Natural killer cell (primary cell): Measurements from ENCODE around the gene SH3PXD2A. TPM values are rescaled to one million over a fixed set of nuclear protein-coding genes. Genes with fewer than 3 reads are reported as not detected.
A peak's percentile ranks its signal among the peaks of the same experiment; 100 is the strongest.

Experiments
- ATAC-seq, 3 donors: fragments of 150-1000 bp in 2 of 3; fragments of 200-7000 bp in 1 of 3; cut with Tn5 transposase; 1 replicate in 1 of 3; 2 replicates in 2 of 3; pipeline ENCODE4 v1.10.0; 2021; ENCODE audit warnings: mild to moderate bottlenecking in 2 of 3, moderate library complexity in 2 of 3
- DNase-seq, 2 donors: peaks; one replicate each; pipeline versions ENCODE4 v3.0.0 to v3.0.0-alpha.2; 2013 to 2021; ENCODE audit warnings: mixed read lengths in 1 of 2
- H3K27ac ChIP-seq: one replicate; pipeline ENCODE4 v1.5.1; 2013; ENCODE audit warnings: mild to moderate bottlenecking, low read length
- H3K27me3 ChIP-seq: one replicate; pipeline ENCODE4 v1.6.1; 2013; ENCODE audit warnings: low read length; ENCODE audit not compliant: control insufficient read depth, insufficient read depth
- H3K36me3 ChIP-seq: one replicate; pipeline ENCODE4 v1.6.1; 2013; ENCODE audit warnings: low read length; ENCODE audit not compliant: control insufficient read depth, insufficient read depth
- H3K4me1 ChIP-seq: one replicate; pipeline ENCODE4 v1.6.1; 2013; ENCODE audit warnings: low read length; ENCODE audit not compliant: control insufficient read depth, insufficient read depth
- H3K4me3 ChIP-seq: one replicate; pipeline ENCODE4 v1.5.1; 2013; ENCODE audit warnings: low read length
- H3K9me3 ChIP-seq: one replicate; pipeline ENCODE4 v1.6.1; 2013; ENCODE audit warnings: low read length; ENCODE audit not compliant: control insufficient read depth, insufficient read depth
- H3K27ac Mint-ChIP-seq, 2 donors: one replicate each; pipeline ENCODE4 v1.8.0; 2022; ENCODE audit warnings: mild to moderate bottlenecking in 2 of 2, mixed read lengths in 2 of 2, moderate library complexity in 1 of 2
- H3K27me3 Mint-ChIP-seq, 2 donors: one replicate each; pipeline ENCODE4 v1.8.0; 2022; ENCODE audit warnings: low read depth in 2 of 2, mixed read lengths in 2 of 2
- H3K36me3 Mint-ChIP-seq: one replicate; pipeline ENCODE4 v1.8.0; 2022; ENCODE audit warnings: mixed read lengths
- H3K4me1 Mint-ChIP-seq, 2 donors: one replicate each; pipeline ENCODE4 v1.8.0; 2022; ENCODE audit warnings: mixed read lengths in 2 of 2
- H3K4me3 Mint-ChIP-seq: one replicate; pipeline ENCODE4 v1.8.0; 2022; ENCODE audit warnings: mild to moderate bottlenecking, moderate library complexity, mixed read lengths
- H3K9me3 Mint-ChIP-seq, 2 donors: one replicate each; pipeline ENCODE4 v1.8.0; 2022; ENCODE audit warnings: mixed read lengths in 2 of 2
- CTCF ChIP-seq: fragments of 200-600 bp; IDR thresholded peaks from one replicate; pipeline ENCODE4 v1.8.0; 2022; ENCODE audit warnings: antibody characterized with exemption
- WGBS: methylation state at CpG from one replicate; pipeline ENCODE4 v1.1.7; 2013; ENCODE audit warnings: missing lambda C conversion rate; ENCODE audit not compliant: insufficient coverage; 5-methylcytosine and 5-hydroxymethylcytosine counted together
- intact Hi-C: fragments of 100-400 bp; cut with micrococcal nuclease; formaldehyde crosslinking; loops from one replicate; pipeline ENCODE4 v1.14.2; 2022
- total RNA-seq, 4 donors: library from RNA; stranded (reverse); fragments of 120-200 nt in 1 of 4; gene quantifications; one replicate each; pipeline versions ENCODE4 v1.2.3 to v1.2.4, GENCODE V29; 2013 to 2022

Gene SH3PXD2A
- total RNA-seq, 3 donors from 2014 or later (not counting 1 experiment from before 2014, with no cell fraction given) = 3.3 to 7.0 (median 4.9) TPM

- WGBS = 87% methylated on average over 6 of the region's 6 CpGs
- Mint-ChIP-seq H3K27me3 (no peaks in the 10 kb centered on the region), H3K4me1 (peaks cover under 1 to 5% of the 10 kb centered on the region in 2 donors), H3K9me3 (no peaks in the 10 kb centered on the region), H3K4me3 (no peak overlapping the region), H3K36me3 (peaks cover 11% of the 10 kb centered on the region), H3K27ac (peak overlapping the region in 1 of 2 donors; percentile 61)
- no peak for TF ChIP-seq CTCF
- Histone ChIP-seq H3K27ac (no peak overlapping the region), H3K27me3 (no peaks in the 10 kb centered on the region), H3K9me3 (no peaks in the 10 kb centered on the region), H3K4me1 (no peaks in the 10 kb centered on the region), H3K4me3 (no peak overlapping the region), H3K36me3 (peaks cover 55% of the 10 kb centered on the region)
- no peak for DNase-seq
- intact Hi-C loops = no loop called here
- no peak for ATAC-seq
Measured at GRCh38 chr10:103874730-103875129, 19.4 kb upstream of the SH3PXD2A start.

GRCh38 chr10:103872137-103872931 lies 17.0 kb upstream of the SH3PXD2A start:
- ATAC-seq (no peak), DNase-seq (no peak)
- Mint-ChIP-seq H3K36me3 (no peaks in the 10 kb centered on the region), H3K27ac (no peak overlapping the region), H3K9me3 (no peaks in the 10 kb centered on the region), H3K4me3 (no peak overlapping the region), H3K4me1 (peaks cover 0 to 5% of the 10 kb centered on the region in 2 donors), H3K27me3 (no peaks in the 10 kb centered on the region)
- intact Hi-C loops = no loop called here
- no peak for TF ChIP-seq CTCF
- 97% methylated on average over 15 of the region's 16 CpGs for WGBS
- Histone ChIP-seq H3K27ac (no peak overlapping the region), H3K4me3 (no peak overlapping the region), H3K4me1 (no peaks in the 10 kb centered on the region), H3K36me3 (peaks cover 31% of the 10 kb centered on the region), H3K27me3 (no peaks in the 10 kb centered on the region), H3K9me3 (no peaks in the 10 kb centered on the region)

- no peak overlapping the region for H3K4me3 ChIP-seq
- DNase-seq (no peak), ATAC-seq (no peak)
- Mint-ChIP-seq H3K27ac (no peak overlapping the region), H3K4me3 (no peak overlapping the region), H3K27me3 (no peaks in the 10 kb centered on the region), H3K4me1 (no peaks in the 10 kb centered on the region), H3K9me3 (no peaks in the 10 kb centered on the region), H3K36me3 (no peaks in the 10 kb centered on the region)
- 93% methylated on average over 7 of the region's 7 CpGs for WGBS
- intact Hi-C loops = no loop called here
- no peaks in the 10 kb centered on the region for H3K9me3 ChIP-seq
- H3K27ac ChIP-seq = no peak overlapping the region
- peaks cover 24% of the 10 kb centered on the region for H3K36me3 ChIP-seq
- no peaks in the 10 kb centered on the region for H3K27me3 ChIP-seq
- H3K4me1 ChIP-seq = no peaks in the 10 kb centered on the region
- TF ChIP-seq CTCF = no peak
Measured at GRCh38 chr10:103871006-103871405, 15.6 kb upstream of the SH3PXD2A start.

- Histone ChIP-seq H3K4me3 (no peak overlapping the region), H3K27ac (no peak overlapping the region), H3K27me3 (no peaks in the 10 kb centered on the region), H3K4me1 (no peaks in the 10 kb centered on the region), H3K36me3 (peaks cover 22% of the 10 kb centered on the region), H3K9me3 (no peaks in the 10 kb centered on the region)
- DNase-seq (no peak), ATAC-seq (no peak)
- Mint-ChIP-seq H3K36me3 (no peaks in the 10 kb centered on the region), H3K4me1 (no peaks in the 10 kb centered on the region), H3K9me3 (no peaks in the 10 kb centered on the region), H3K27ac (no peak overlapping the region), H3K27me3 (no peaks in the 10 kb centered on the region), H3K4me3 (no peak overlapping the region)
- intact Hi-C loops = no loop called here
- WGBS = 90% methylated on average over 8 of the region's 8 CpGs
- no peak for TF ChIP-seq CTCF
Measured at GRCh38 chr10:103870516-103870915, 15.1 kb upstream of the SH3PXD2A start.
